Bronchus fibroblast of lung (primary cell): ENCODE data around the gene CDC37. TPM values are rescaled to one million over a fixed set of nuclear protein-coding genes. Genes with fewer than 3 reads are reported as not detected.

Experiments used
- total RNA-seq: library from RNA; depleted of rRNA; stranded (reverse); fragments of >200 nt; gene quantifications from 2 replicates; pipeline ENCODE4 v1.2.3, GENCODE V29; 2015

Gene CDC37
- 195 and 209 TPM in 2 replicates for total RNA-seq

GRCh38 chr19:10403137-10404021 lies at the start of gene CDC37:
TSS of gene CDC37 (minus strand) at chr19:10403542. CDS start at chr19:10403479, 63 bp downstream.

GRCh38 chr19:10420444-10421239 lies 17.3 kb upstream of the CDC37 start, which contains the start of gene PDE4A:
TSS of gene PDE4A (plus strand) at chr19:10420538. CDS start at chr19:10420765, 227 bp downstream.

GRCh38 chr19:10380313-10381102 lies 22.8 kb downstream of the CDC37 start, which contains the start of gene TYK2:
TSS of gene TYK2 (minus strand) at chr19:10380572. CDS start at chr19:10378406, 2,166 bp downstream.

Other genes starting within 250 kb of the CDC37 start
- gene DNMT1, start 208.6 kb downstream of the CDC37 start, total RNA-seq = 119 and 123 TPM in 2 replicates
- 14.1 and 14.8 TPM in 2 replicates for gene S1PR2, start 172.2 kb downstream of the CDC37 start, total RNA-seq
- 116 and 127 TPM in 2 replicates for gene MRPL4, start 151.3 kb downstream of the CDC37 start, total RNA-seq
- gene ICAM1, start 132.4 kb downstream of the CDC37 start, total RNA-seq = 13.2 and 13.6 TPM in 2 replicates
- 3.9 and 4.6 TPM in 2 replicates for gene ICAM4, start 116.6 kb downstream of the CDC37 start, total RNA-seq
- 2.9 and 3.6 TPM in 2 replicates for gene ICAM5, start 113.6 kb downstream of the CDC37 start, total RNA-seq
- 0.59 and 0.67 TPM in 2 replicates for gene ZGLP1, start 93.7 kb downstream of the CDC37 start, total RNA-seq
- gene FDX2, start 87.5 kb downstream of the CDC37 start, total RNA-seq = 26.9 and 33.8 TPM in 2 replicates
- gene RAVER1, start 70.0 kb downstream of the CDC37 start, total RNA-seq = 28.7 and 32.1 TPM in 2 replicates
- gene ICAM3, start 63.9 kb downstream of the CDC37 start, total RNA-seq = 6.9 and 9.8 TPM in 2 replicates
- 95.3 and 129 TPM in 2 replicates for gene TYK2, start 23.0 kb downstream of the CDC37 start, total RNA-seq
- 3.4 and 4.8 TPM in 2 replicates for gene PDE4A, start 17.0 kb upstream of the CDC37 start, total RNA-seq
- gene KEAP1, start 99.8 kb upstream of the CDC37 start, total RNA-seq = 48.6 and 58.3 TPM in 2 replicates
- gene S1PR5, start 113.9 kb upstream of the CDC37 start, total RNA-seq = not detected in 2 replicates
- gene ATG4D, start 140.4 kb upstream of the CDC37 start, total RNA-seq = 18.3 and 25.1 TPM in 2 replicates
- gene KRI1, start 162.5 kb upstream of the CDC37 start, total RNA-seq = 11.6 and 12.9 TPM in 2 replicates
- gene CDKN2D, start 165.4 kb upstream of the CDC37 start, total RNA-seq = 8.6 and 11.8 TPM in 2 replicates
- 2.0 TPM in 1 of 2 replicates, not detected in the other for gene AP1M2, start 183.8 kb upstream of the CDC37 start, total RNA-seq
- gene SLC44A2, start 222.0 kb upstream of the CDC37 start, total RNA-seq = 56.5 and 65.3 TPM in 2 replicates